HL-60 (cell line): Measurements from ENCODE around the gene APMAP.

Source experiments
- POLR2AphosphoS5 ChIP-seq: IDR thresholded peaks from 2 replicates; pipeline ENCODE4 v1.6.1; 2012; ENCODE audit warnings: low read depth
- TF ChIP-seq, protein P1 (sequence below): IDR thresholded peaks from one replicate; pipeline ENCODE4 v1.5.1; 2011; ENCODE audit warnings: low read length, control low read depth, inconsistent platforms; ENCODE audit not compliant: insufficient read depth
- TF ChIP-seq, protein P2 (sequence below): IDR thresholded peaks from 2 replicates; pipeline ENCODE4 v1.6.1; 2012; ENCODE audit warnings: low read depth; ENCODE audit not compliant: insufficient replicate concordance

DNA sequence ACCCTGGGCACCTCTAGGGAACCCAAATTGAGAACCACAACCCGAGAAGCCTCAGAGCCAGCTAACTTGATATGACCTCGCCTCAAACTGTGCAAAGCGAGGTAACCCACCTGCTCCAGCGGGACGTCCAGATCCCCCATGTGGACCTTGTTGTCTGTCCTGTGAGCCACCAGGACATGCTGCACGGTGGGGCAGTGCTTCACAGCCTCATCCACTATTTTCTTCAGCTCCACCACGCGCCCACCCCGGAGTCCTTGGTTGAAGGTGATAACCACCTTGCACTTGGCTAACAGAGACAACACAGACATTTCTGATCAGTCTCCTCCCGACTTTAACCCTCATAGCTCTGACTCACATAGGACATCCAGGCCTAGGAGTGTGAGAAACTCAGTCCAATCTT is 30.8 kb upstream of the APMAP start:
- TF ChIP-seq, protein P1, sequence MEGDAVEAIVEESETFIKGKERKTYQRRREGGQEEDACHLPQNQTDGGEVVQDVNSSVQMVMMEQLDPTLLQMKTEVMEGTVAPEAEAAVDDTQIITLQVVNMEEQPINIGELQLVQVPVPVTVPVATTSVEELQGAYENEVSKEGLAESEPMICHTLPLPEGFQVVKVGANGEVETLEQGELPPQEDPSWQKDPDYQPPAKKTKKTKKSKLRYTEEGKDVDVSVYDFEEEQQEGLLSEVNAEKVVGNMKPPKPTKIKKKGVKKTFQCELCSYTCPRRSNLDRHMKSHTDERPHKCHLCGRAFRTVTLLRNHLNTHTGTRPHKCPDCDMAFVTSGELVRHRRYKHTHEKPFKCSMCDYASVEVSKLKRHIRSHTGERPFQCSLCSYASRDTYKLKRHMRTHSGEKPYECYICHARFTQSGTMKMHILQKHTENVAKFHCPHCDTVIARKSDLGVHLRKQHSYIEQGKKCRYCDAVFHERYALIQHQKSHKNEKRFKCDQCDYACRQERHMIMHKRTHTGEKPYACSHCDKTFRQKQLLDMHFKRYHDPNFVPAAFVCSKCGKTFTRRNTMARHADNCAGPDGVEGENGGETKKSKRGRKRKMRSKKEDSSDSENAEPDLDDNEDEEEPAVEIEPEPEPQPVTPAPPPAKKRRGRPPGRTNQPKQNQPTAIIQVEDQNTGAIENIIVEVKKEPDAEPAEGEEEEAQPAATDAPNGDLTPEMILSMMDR: no peak
- TF ChIP-seq, protein P2, sequence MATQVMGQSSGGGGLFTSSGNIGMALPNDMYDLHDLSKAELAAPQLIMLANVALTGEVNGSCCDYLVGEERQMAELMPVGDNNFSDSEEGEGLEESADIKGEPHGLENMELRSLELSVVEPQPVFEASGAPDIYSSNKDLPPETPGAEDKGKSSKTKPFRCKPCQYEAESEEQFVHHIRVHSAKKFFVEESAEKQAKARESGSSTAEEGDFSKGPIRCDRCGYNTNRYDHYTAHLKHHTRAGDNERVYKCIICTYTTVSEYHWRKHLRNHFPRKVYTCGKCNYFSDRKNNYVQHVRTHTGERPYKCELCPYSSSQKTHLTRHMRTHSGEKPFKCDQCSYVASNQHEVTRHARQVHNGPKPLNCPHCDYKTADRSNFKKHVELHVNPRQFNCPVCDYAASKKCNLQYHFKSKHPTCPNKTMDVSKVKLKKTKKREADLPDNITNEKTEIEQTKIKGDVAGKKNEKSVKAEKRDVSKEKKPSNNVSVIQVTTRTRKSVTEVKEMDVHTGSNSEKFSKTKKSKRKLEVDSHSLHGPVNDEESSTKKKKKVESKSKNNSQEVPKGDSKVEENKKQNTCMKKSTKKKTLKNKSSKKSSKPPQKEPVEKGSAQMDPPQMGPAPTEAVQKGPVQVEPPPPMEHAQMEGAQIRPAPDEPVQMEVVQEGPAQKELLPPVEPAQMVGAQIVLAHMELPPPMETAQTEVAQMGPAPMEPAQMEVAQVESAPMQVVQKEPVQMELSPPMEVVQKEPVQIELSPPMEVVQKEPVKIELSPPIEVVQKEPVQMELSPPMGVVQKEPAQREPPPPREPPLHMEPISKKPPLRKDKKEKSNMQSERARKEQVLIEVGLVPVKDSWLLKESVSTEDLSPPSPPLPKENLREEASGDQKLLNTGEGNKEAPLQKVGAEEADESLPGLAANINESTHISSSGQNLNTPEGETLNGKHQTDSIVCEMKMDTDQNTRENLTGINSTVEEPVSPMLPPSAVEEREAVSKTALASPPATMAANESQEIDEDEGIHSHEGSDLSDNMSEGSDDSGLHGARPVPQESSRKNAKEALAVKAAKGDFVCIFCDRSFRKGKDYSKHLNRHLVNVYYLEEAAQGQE: no peak
- no peak for TF ChIP-seq POLR2AphosphoS5
